ENCODE measurements around the gene REEP5.

GRCh38 chr5:112857866-112858265, 64.2 kb downstream of the REEP5 start:
- TF ChIP-seq CTCF (IDR thresholded peaks at IDR 0.05): no peak
- TF ChIP-seq POLR2A (IDR thresholded peaks at IDR 0.05): no peak

All from Peyer's patch (tissue), 4 donors.